Astrocyte of the spinal cord (primary cell): ENCODE measurements around the gene SLC7A9.

Source experiments
- DNase-seq: peaks from one replicate; pipeline ENCODE4 v3.0.0; 2011; ENCODE audit warnings: low read depth, low spot score
- H3K4me3 ChIP-seq: 2 replicates; pipeline ENCODE4 v1.5.1; 2011; ENCODE audit warnings: low read depth, mild to moderate bottlenecking, low read length, moderate library complexity
- CTCF ChIP-seq: IDR thresholded peaks from 2 replicates; pipeline ENCODE4 v1.5.1; 2012; ENCODE audit warnings: low read depth, mild to moderate bottlenecking, low read length, inconsistent platforms
- in situ Hi-C: cut with HindIII; loops from 2 replicates; pipeline ENCODE4 v1.10.0; 2017; ENCODE audit warnings: low sequenced_read_pairs

Gene SLC7A9

GRCh38 chr19:32869369-32869965, at the start of gene SLC7A9:
Gene SLC7A9, minus strand, starts transcription at chr19:32869767. Its CDS starts 1,233 bp downstream, at chr19:32868534.
- TF ChIP-seq CTCF, result no peak
- DNase-seq, result no peak
- in situ Hi-C loops, result no loop called here
- no peak within 1 kb of the TSS for H3K4me3 ChIP-seq

- H3K4me3 ChIP-seq, result no peak overlapping the region
- in situ Hi-C loops, result no loop called here
- no peak for TF ChIP-seq CTCF
- DNase-seq, result no peak
Observed at GRCh38 chr19:32919365-32919764, 49.8 kb upstream of the SLC7A9 start.

GRCh38 chr19:32917616-32917996, 48.0 kb upstream of the SLC7A9 start:
- no peak for DNase-seq
- H3K4me3 ChIP-seq, result no peak overlapping the region
- in situ Hi-C loops, result no loop called here
- TF ChIP-seq CTCF, result no peak

GRCh38 chr19:32916969-32917615, 47.5 kb upstream of the SLC7A9 start:
- in situ Hi-C loops, result no loop called here
- DNase-seq, result no peak
- TF ChIP-seq CTCF, result no peak
- H3K4me3 ChIP-seq, result no peak overlapping the region

- in situ Hi-C loops, result no loop called here
- DNase-seq, result no peak
- no peak overlapping the region for H3K4me3 ChIP-seq
- no peak for TF ChIP-seq CTCF
Observed at GRCh38 chr19:32914879-32915660, 45.5 kb upstream of the SLC7A9 start.

GRCh38 chr19:32911467-32911866, 41.9 kb upstream of the SLC7A9 start:
- no peak for DNase-seq
- no peak for TF ChIP-seq CTCF
- in situ Hi-C loops, result no loop called here
- H3K4me3 ChIP-seq, result no peak overlapping the region
